Endothelial cell (in vitro differentiated cells): ENCODE data around the gene CD28. TPM values are rescaled to one million over a fixed set of nuclear protein-coding genes. Genes with fewer than 3 reads are reported as not detected.

Source experiments
- DNase-seq: peaks from one replicate; pipeline ENCODE4 v3.0.0; 2021; ENCODE audit warnings: low spot score
- H3K27ac Mint-ChIP-seq: one replicate; pipeline ENCODE4 v1.8.0; 2021; ENCODE audit warnings: mixed read lengths, inconsistent platforms; ENCODE audit not compliant: unreplicated experiment
- H3K27me3 Mint-ChIP-seq: one replicate; pipeline ENCODE4 v1.8.0; 2021; ENCODE audit warnings: mild to moderate bottlenecking, moderate library complexity, mixed read lengths, inconsistent platforms; ENCODE audit not compliant: unreplicated experiment
- H3K36me3 Mint-ChIP-seq: one replicate; pipeline ENCODE4 v1.8.0; 2021; ENCODE audit warnings: mild to moderate bottlenecking, low read depth, mixed read lengths, inconsistent platforms; ENCODE audit not compliant: unreplicated experiment
- H3K4me1 Mint-ChIP-seq: one replicate; pipeline ENCODE4 v1.8.0; 2021; ENCODE audit warnings: mild to moderate bottlenecking, mixed read lengths, inconsistent platforms; ENCODE audit not compliant: unreplicated experiment
- H3K4me3 Mint-ChIP-seq: one replicate; pipeline ENCODE4 v1.8.0; 2021; ENCODE audit warnings: mild to moderate bottlenecking, mixed read lengths, inconsistent platforms; ENCODE audit not compliant: unreplicated experiment
- H3K9me3 Mint-ChIP-seq: one replicate; pipeline ENCODE4 v1.8.0; 2021; ENCODE audit warnings: mixed read lengths, inconsistent platforms; ENCODE audit not compliant: unreplicated experiment
- total RNA-seq: library from RNA; stranded (reverse); fragmentation: NEBNext Ultra II Directional; extraction: Animal tissue kit (Norgen Biotek cat#: 25700); gene quantifications from one replicate; pipeline ENCODE4 v1.2.1, GENCODE V29; 2021; ENCODE audit not compliant: unreplicated experiment
- TF ChIP-seq, protein P1 (sequence below): fragments of 200-600 bp; sonication (generic); IDR thresholded peaks from one replicate; pipeline ENCODE4 v1.5.0; 2021; ENCODE audit warnings: antibody characterized with exemption; ENCODE audit not compliant: unreplicated experiment

CD28 gene
- total RNA-seq, 1 donor from 2014 or later, result not detected

DNA sequence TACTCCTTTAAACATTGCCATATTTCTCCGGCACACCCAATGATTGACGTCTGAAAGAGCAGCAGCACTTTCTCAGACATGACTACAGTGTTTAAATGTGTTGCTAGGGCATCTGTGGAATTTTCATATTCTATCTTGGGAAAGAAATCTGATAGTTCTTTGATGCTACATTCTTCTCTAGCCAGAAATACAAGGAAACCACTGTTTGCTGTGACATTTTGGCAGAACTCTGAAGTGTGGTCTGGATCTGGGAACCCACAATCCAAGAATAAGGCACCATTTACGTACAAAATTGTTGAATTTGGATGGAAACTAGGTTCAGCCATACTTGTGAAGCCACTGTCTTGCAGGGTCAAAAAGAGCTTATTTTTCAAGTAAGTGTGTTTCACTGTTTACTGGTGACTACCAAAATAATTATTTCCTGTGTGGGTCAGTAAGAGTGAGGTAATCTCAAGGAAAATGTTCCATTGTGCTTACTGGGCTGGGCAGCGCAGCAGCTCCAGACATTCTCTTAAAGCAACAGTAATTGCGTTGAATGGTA is 21.3 kb upstream of the CD28 start:
- DNase-seq, result no peak
- Mint-ChIP-seq H3K4me1 (peaks cover 18% of the 10 kb centered on the region), H3K27ac (no peak overlapping the region), H3K9me3 (no peaks in the 10 kb centered on the region), H3K27me3 (no peaks in the 10 kb centered on the region), H3K36me3 (no peaks in the 10 kb centered on the region), H3K4me3 (no peak overlapping the region)
- TF ChIP-seq, protein P1, sequence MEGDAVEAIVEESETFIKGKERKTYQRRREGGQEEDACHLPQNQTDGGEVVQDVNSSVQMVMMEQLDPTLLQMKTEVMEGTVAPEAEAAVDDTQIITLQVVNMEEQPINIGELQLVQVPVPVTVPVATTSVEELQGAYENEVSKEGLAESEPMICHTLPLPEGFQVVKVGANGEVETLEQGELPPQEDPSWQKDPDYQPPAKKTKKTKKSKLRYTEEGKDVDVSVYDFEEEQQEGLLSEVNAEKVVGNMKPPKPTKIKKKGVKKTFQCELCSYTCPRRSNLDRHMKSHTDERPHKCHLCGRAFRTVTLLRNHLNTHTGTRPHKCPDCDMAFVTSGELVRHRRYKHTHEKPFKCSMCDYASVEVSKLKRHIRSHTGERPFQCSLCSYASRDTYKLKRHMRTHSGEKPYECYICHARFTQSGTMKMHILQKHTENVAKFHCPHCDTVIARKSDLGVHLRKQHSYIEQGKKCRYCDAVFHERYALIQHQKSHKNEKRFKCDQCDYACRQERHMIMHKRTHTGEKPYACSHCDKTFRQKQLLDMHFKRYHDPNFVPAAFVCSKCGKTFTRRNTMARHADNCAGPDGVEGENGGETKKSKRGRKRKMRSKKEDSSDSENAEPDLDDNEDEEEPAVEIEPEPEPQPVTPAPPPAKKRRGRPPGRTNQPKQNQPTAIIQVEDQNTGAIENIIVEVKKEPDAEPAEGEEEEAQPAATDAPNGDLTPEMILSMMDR, result no peak

DNA sequence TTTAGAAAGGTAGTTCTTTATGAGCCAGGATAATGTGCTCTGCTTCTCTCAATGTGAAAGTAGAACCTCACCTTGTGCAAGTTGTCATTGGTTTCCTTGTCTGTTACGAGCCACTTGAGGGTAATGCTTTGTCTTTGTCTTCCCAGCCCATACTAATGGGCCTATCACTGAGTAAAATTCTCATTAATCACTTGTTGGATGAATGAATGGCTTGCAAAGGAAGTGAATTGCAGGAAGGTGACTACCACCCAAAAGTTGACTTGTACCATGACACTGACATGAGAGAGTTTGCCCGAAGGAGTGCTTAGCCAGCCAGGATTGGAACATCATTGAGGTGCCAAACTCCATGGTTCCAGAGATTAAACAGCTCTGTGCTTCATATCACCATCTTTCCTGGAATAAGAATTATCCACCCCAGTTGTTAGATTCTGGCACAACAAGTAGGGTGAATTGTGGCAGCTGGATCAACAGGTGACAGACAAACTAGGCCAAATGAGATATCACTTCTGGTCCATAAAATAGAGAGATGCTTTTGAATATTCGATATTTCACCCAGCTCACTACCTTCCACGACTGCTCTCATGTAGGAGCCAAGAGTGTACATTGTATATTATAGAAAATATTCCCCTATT is 20.5 kb upstream of the CD28 start:
- no peak for DNase-seq
- peaks cover 18% of the 10 kb centered on the region for H3K4me1 Mint-ChIP-seq
- no peak overlapping the region for H3K4me3 Mint-ChIP-seq
- H3K27ac Mint-ChIP-seq, result no peak overlapping the region
- H3K27me3 Mint-ChIP-seq, result no peaks in the 10 kb centered on the region
- TF ChIP-seq, protein P1, result no peak
- H3K36me3 Mint-ChIP-seq, result no peaks in the 10 kb centered on the region
- H3K9me3 Mint-ChIP-seq, result no peaks in the 10 kb centered on the region

DNA sequence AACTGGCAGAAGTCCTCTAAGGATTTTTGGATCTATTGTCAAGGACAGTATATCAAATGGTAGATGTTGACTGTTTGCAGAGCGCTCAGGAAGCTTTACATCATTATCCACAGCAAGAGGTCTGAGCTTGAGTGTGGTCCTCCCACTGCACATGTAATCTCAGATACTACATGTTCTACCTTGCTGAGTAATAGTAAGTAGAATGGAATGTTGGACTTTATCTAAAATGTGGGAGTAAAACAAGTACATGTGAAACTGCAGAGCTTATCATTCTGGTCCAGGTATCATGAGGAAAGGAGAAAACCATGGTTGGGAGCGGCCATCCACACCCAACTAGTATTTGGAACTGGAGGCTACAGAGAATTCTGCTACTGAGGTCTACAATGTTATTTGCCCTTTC is 19.3 kb upstream of the CD28 start:
- Mint-ChIP-seq H3K9me3 (no peaks in the 10 kb centered on the region), H3K36me3 (no peaks in the 10 kb centered on the region), H3K4me3 (no peak overlapping the region), H3K27me3 (no peaks in the 10 kb centered on the region), H3K27ac (no peak overlapping the region), H3K4me1 (peaks cover 21% of the 10 kb centered on the region)
- DNase-seq, result no peak
- TF ChIP-seq, protein P1, result no peak

DNA sequence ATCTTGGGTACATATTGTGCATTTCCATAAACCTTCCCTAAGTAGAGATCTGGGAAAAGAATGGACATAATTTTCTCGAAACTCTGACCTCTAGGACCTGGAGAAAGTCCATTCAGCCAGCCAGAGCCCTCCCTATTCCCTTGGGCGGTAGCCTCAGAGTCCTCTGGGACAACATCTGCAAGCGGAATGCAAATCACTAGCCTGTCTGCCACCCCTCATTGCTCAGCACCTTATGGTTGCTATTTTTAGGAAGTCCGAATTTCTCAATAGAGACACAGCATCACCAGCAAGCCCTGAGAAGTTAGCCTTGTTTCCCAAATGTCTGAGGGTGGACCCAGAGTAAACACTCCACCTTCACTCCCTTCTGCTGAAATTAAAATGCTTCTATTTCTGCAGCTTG is 17.6 kb upstream of the CD28 start:
- TF ChIP-seq, protein P1, result no peak
- H3K4me1 Mint-ChIP-seq, result peaks cover 7% of the 10 kb centered on the region

DNA sequence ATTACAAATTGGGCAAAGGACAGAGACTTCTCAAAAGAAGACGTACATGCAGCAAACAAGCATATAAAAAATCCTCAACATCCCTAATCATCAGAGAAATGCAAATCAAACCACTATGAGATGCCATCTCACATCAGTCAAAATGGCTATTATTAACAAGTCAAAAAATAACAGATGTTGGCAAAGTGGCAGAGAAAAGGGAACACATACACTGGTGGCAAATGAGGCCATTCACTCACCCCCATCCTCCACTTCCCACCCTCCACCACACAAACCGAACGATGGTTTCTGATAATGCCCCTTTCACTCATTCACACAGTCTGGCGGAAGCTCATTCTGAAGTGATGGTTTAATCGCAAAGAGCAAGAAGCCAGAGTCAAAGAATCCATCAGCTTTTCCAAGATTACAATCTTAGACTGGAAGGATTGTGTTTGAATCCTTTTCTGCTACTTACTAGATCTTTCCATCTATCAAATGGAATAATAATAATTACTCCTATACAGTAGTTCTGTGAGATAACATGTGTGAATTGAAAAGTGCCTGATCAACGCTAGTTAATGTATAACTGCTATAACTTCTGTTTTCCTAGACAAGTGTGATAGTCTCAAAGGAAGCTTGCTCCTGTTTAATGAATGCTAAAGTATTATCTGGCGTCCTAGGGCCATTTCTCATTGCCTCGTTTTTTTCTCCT is 16.9 kb upstream of the CD28 start:
- TF ChIP-seq, protein P1, result no peak
- no peak for DNase-seq
- H3K36me3 Mint-ChIP-seq, result no peaks in the 10 kb centered on the region
- no peaks in the 10 kb centered on the region for H3K27me3 Mint-ChIP-seq
- peaks cover 5% of the 10 kb centered on the region for H3K4me1 Mint-ChIP-seq
- H3K4me3 Mint-ChIP-seq, result no peak overlapping the region
- no peak overlapping the region for H3K27ac Mint-ChIP-seq
- H3K9me3 Mint-ChIP-seq, result no peaks in the 10 kb centered on the region

More for the DNA sequence above, 17.6 kb upstream of the CD28 start:
- Mint-ChIP-seq H3K27ac (no peak overlapping the region), H3K9me3 (no peaks in the 10 kb centered on the region), H3K4me3 (no peak overlapping the region), H3K27me3 (no peaks in the 10 kb centered on the region), H3K36me3 (no peaks in the 10 kb centered on the region)
- DNase-seq, result no peak
